Stimulated activated naive CD8-positive, alpha-beta T cell treated with anti-CD3 and anti-CD28 coated beads, Interleukin-15, amount 100 ng/mL, for 72 hours (primary cell): ENCODE data around the gene BHMT.
A peak's percentile ranks its signal among the peaks of the same experiment; 100 is the strongest.

Experiments
- ATAC-seq: fragments of 150-1000 bp; cut with Tn5 transposase; 2 replicates; pipeline ENCODE4 v1.10.0; 2021; ENCODE audit warnings: mild to moderate bottlenecking, moderate library complexity
- DNase-seq, 2 donors: peaks; one replicate each; pipeline ENCODE4 v3.0.0; 2021 to 2022
- H3K27ac Mint-ChIP-seq, 2 donors: one replicate each; pipeline ENCODE4 v1.8.0; 2022; ENCODE audit warnings: mild to moderate bottlenecking in 2 of 2, mixed read lengths in 2 of 2, moderate library complexity in 2 of 2
- H3K27me3 Mint-ChIP-seq: one replicate; pipeline ENCODE4 v1.8.0; 2022; ENCODE audit warnings: mixed read lengths
- H3K4me1 Mint-ChIP-seq: one replicate; pipeline ENCODE4 v1.8.0; 2022; ENCODE audit warnings: mild to moderate bottlenecking, mixed read lengths
- H3K4me3 Mint-ChIP-seq, 2 donors: one replicate each; pipeline ENCODE4 v1.8.0; 2022; ENCODE audit warnings: mild to moderate bottlenecking in 2 of 2, mixed read lengths in 2 of 2, moderate library complexity in 1 of 2
- H3K9me3 Mint-ChIP-seq, 2 donors: one replicate each; pipeline ENCODE4 v1.8.0; 2022; ENCODE audit warnings: mixed read lengths in 2 of 2

The BHMT gene

GRCh38 chr5:79107020-79107796 lies 4.4 kb upstream of the BHMT start:
- ATAC-seq (no peak), DNase-seq (no peak)
- H3K9me3 Mint-ChIP-seq, result no peaks in the 10 kb centered on the region

GRCh38 chr5:79108086-79108485 lies 3.5 kb upstream of the BHMT start:
- peaks cover 74% of the 10 kb centered on the region for H3K27me3 Mint-ChIP-seq
- no peaks in the 10 kb centered on the region for H3K9me3 Mint-ChIP-seq
- no peak for DNase-seq
- peaks cover 10% of the 10 kb centered on the region for H3K4me1 Mint-ChIP-seq
- H3K4me3 Mint-ChIP-seq, result no peak overlapping the region
- H3K27ac Mint-ChIP-seq, result no peak overlapping the region
- no peak for ATAC-seq

More at GRCh38 chr5:79107020-79107796, 4.4 kb upstream of the BHMT start:
- Mint-ChIP-seq H3K27me3 (peaks cover 69% of the 10 kb centered on the region), H3K4me1 (peaks cover 8% of the 10 kb centered on the region), H3K4me3 (no peak overlapping the region), H3K27ac (no peak overlapping the region)

- H3K4me3 Mint-ChIP-seq, result no peak overlapping the region
- H3K27me3 Mint-ChIP-seq, result peaks cover 76% of the 10 kb centered on the region
Observed at GRCh38 chr5:79108792-79109191, 2.8 kb upstream of the BHMT start.

GRCh38 chr5:79109527-79110492 lies 1.8 kb upstream of the BHMT start:
- no peak overlapping the region for H3K27ac Mint-ChIP-seq
- H3K9me3 Mint-ChIP-seq, result no peaks in the 10 kb centered on the region
- peak; percentile 57 for ATAC-seq
- peaks cover 76% of the 10 kb centered on the region for H3K27me3 Mint-ChIP-seq
- H3K4me3 Mint-ChIP-seq, result no peak overlapping the region
- DNase-seq, result peak in 1 of 2 donors; percentile 15
- H3K4me1 Mint-ChIP-seq, result peaks cover 10% of the 10 kb centered on the region

More at GRCh38 chr5:79108792-79109191, 2.8 kb upstream of the BHMT start:
- no peak for ATAC-seq
- DNase-seq, result no peak
- no peak overlapping the region for H3K27ac Mint-ChIP-seq
- peaks cover 10% of the 10 kb centered on the region for H3K4me1 Mint-ChIP-seq
- H3K9me3 Mint-ChIP-seq, result no peaks in the 10 kb centered on the region

- peak; percentile 40 for ATAC-seq
- Mint-ChIP-seq H3K9me3 (no peaks in the 10 kb centered on the region), H3K4me1 (peaks cover 10% of the 10 kb centered on the region), H3K27ac (no peak overlapping the region), H3K4me3 (peak overlapping the region in 1 of 2 donors; percentile 43), H3K27me3 (peaks cover 57% of the 10 kb centered on the region)
- no peak for DNase-seq
Observed at GRCh38 chr5:79111960-79112702, 522 bp downstream of the BHMT start.

- peaks cover 52% of the 10 kb centered on the region for H3K27me3 Mint-ChIP-seq
- H3K9me3 Mint-ChIP-seq, result no peaks in the 10 kb centered on the region
- ATAC-seq (no peak), DNase-seq (no peak)
- H3K4me3 Mint-ChIP-seq, result no peak overlapping the region
- no peak overlapping the region for H3K27ac Mint-ChIP-seq
- peaks cover 10% of the 10 kb centered on the region for H3K4me1 Mint-ChIP-seq
Observed at GRCh38 chr5:79112703-79113058, 1.1 kb downstream of the BHMT start.

- no peaks in the 10 kb centered on the region for H3K27me3 Mint-ChIP-seq
- H3K4me3 Mint-ChIP-seq, result no peak overlapping the region
- H3K4me1 Mint-ChIP-seq, result no peaks in the 10 kb centered on the region
- ATAC-seq (no peak), DNase-seq (no peak)
- H3K9me3 Mint-ChIP-seq, result no peaks in the 10 kb centered on the region
- H3K27ac Mint-ChIP-seq, result no peak overlapping the region
Observed at GRCh38 chr5:79119486-79119885, 7.9 kb downstream of the BHMT start.

GRCh38 chr5:79120221-79120620 lies 8.6 kb downstream of the BHMT start:
- ATAC-seq, result no peak
- DNase-seq, result no peak

GRCh38 chr5:79122973-79123372 lies 11.4 kb downstream of the BHMT start:
- Mint-ChIP-seq H3K4me3 (no peak overlapping the region), H3K9me3 (no peaks in the 10 kb centered on the region), H3K27me3 (no peaks in the 10 kb centered on the region), H3K27ac (no peak overlapping the region), H3K4me1 (no peaks in the 10 kb centered on the region)
- ATAC-seq, result no peak
- DNase-seq, result no peak

More at GRCh38 chr5:79120221-79120620, 8.6 kb downstream of the BHMT start:
- H3K4me1 Mint-ChIP-seq, result no peaks in the 10 kb centered on the region
- no peaks in the 10 kb centered on the region for H3K9me3 Mint-ChIP-seq
- H3K27me3 Mint-ChIP-seq, result no peaks in the 10 kb centered on the region
- no peak overlapping the region for H3K27ac Mint-ChIP-seq
- no peak overlapping the region for H3K4me3 Mint-ChIP-seq

- Mint-ChIP-seq H3K27me3 (no peaks in the 10 kb centered on the region), H3K4me1 (no peaks in the 10 kb centered on the region), H3K27ac (no peak overlapping the region), H3K9me3 (no peaks in the 10 kb centered on the region), H3K4me3 (no peak overlapping the region)
- ATAC-seq, result no peak
- DNase-seq, result no peak
Observed at GRCh38 chr5:79124607-79125006, 13.0 kb downstream of the BHMT start.

GRCh38 chr5:79130781-79131180 lies 19.2 kb downstream of the BHMT start:
- Mint-ChIP-seq H3K27ac (peak overlapping the region in 1 of 2 donors; percentile 59), H3K4me1 (peaks cover 23% of the 10 kb centered on the region), H3K9me3 (no peaks in the 10 kb centered on the region), H3K4me3 (no peak overlapping the region), H3K27me3 (no peaks in the 10 kb centered on the region)
- DNase-seq (no peak), ATAC-seq (no peak)

- H3K4me1 Mint-ChIP-seq, result peaks cover 32% of the 10 kb centered on the region
- peak overlapping the region; percentile 99 to 100 for H3K27ac Mint-ChIP-seq
- no peaks in the 10 kb centered on the region for H3K9me3 Mint-ChIP-seq
- no peak for ATAC-seq
- peak overlapping the region; percentile 74 to 87 for H3K4me3 Mint-ChIP-seq
- H3K27me3 Mint-ChIP-seq, result no peaks in the 10 kb centered on the region
- no peak for DNase-seq
Observed at GRCh38 chr5:79133121-79133656, 21.6 kb downstream of the BHMT start.

- Mint-ChIP-seq H3K27me3 (no peaks in the 10 kb centered on the region), H3K9me3 (no peaks in the 10 kb centered on the region), H3K4me1 (peaks cover 32% of the 10 kb centered on the region), H3K4me3 (peak overlapping the region; percentile 74 to 87), H3K27ac (peak overlapping the region; percentile 99 to 100)
- peak; percentile 67 to 79 for DNase-seq
- ATAC-seq, result peak; percentile 87
Observed at GRCh38 chr5:79133657-79134451, 22.2 kb downstream of the BHMT start.

GRCh38 chr5:79135790-79136553 lies 24.4 kb downstream of the BHMT start:
- Mint-ChIP-seq H3K27ac (no peak overlapping the region), H3K9me3 (peaks cover 0 to 5% of the 10 kb centered on the region in 2 donors), H3K4me1 (peaks cover 32% of the 10 kb centered on the region), H3K27me3 (no peaks in the 10 kb centered on the region), H3K4me3 (no peak overlapping the region)
- ATAC-seq (peak; percentile 39), DNase-seq (no peak)
